ENCODE data around the gene ATF6. TPM values are rescaled to one million over a fixed set of nuclear protein-coding genes. Genes with fewer than 3 reads are reported as not detected.

Gene ATF6
- total and polyA plus RNA-seq, 9 of the 15 experiments (the other 6 are each of a cell fraction or from before 2014, with no cell fraction given), result 11.7 to 32.4 (median 20.4) TPM

GRCh38 chr1:161749509-161750407, 16.4 kb upstream of the ATF6 start, which contains the start of gene DUSP12 (continued):
- TF ChIP-seq UBTF (IDR thresholded peaks at IDR 0.05; ENCODE audit: borderline replicate concordance in 1 of 2, low read depth in 2 of 2, low read length in 2 of 2) (peak in 1 of 2 experiments; percentile 73; a peak in 2 of 4 replicates), TAF1 (IDR thresholded peaks at IDR 0.05; ENCODE audit: control insufficient read depth, extremely low read depth, insufficient read depth, low read length, severe bottlenecking) (peak; percentile 83), ESRRB (CRISPR knock-in tag; IDR thresholded peaks at IDR 0.05; ENCODE audit: borderline replicate concordance) (no peak), PRPF4 (IDR thresholded peaks at IDR 0.05; ENCODE audit: insufficient read depth, low read depth, low read length, poor library complexity, severe bottlenecking) (no peak), POLR3A (IDR thresholded peaks at IDR 0.05; ENCODE audit: borderline replicate concordance, extremely low read depth, insufficient read depth, insufficient read length) (no peak), ATF1 (CRISPR knock-in tag; IDR thresholded peaks at IDR 0.05) (no peak), ATF1 (tag; IDR thresholded peaks at IDR 0.05) (peak; percentile 81), NKRF (IDR thresholded peaks at IDR 0.05; ENCODE audit: borderline replicate concordance) (peak; percentile 95), MEF2D (tag; conservative IDR thresholded peaks at IDR 0.05; ENCODE audit: low read depth) (no peak), ZNF436 (CRISPR knock-in tag; IDR thresholded peaks at IDR 0.05) (no peak), ZBTB26 (CRISPR knock-in tag; IDR thresholded peaks at IDR 0.05) (no peak)
